Effector memory CD4-positive, alpha-beta T cell (primary cell): Measurements from ENCODE around the gene CLOCK.

Experiments used
- DNase-seq, 3 donors: peaks; one replicate each; pipeline ENCODE4 v3.0.0-alpha.2; 2020
- H3K27ac ChIP-seq: 2 replicates; pipeline ENCODE4 v1.7.0; 2013; ENCODE audit warnings: mild to moderate bottlenecking, low read length, moderate library complexity; ENCODE audit not compliant: insufficient read depth, poor library complexity, severe bottlenecking
- H3K27me3 ChIP-seq: replicated peaks from 2 replicates; pipeline ENCODE4 v1.7.0; 2013; ENCODE audit warnings: mild to moderate bottlenecking, low read length; ENCODE audit not compliant: insufficient read depth, control insufficient read depth, poor library complexity, severe bottlenecking
- H3K36me3 ChIP-seq: 2 replicates; pipeline ENCODE4 v1.7.0; 2013; ENCODE audit warnings: mild to moderate bottlenecking, low read length, moderate library complexity; ENCODE audit not compliant: control insufficient read depth, insufficient read depth
- H3K4me1 ChIP-seq: 2 replicates; pipeline ENCODE4 v1.7.0; 2013; ENCODE audit warnings: low read length, mild to moderate bottlenecking; ENCODE audit not compliant: control insufficient read depth, insufficient read depth, poor library complexity, severe bottlenecking
- H3K4me3 ChIP-seq: 2 replicates; pipeline ENCODE4 v1.7.0; 2013; ENCODE audit warnings: low read length, low read depth, mild to moderate bottlenecking; ENCODE audit not compliant: insufficient read depth, poor library complexity, severe bottlenecking
- H3K9me3 ChIP-seq: 2 replicates; pipeline ENCODE4 v1.7.0; 2013; ENCODE audit warnings: mild to moderate bottlenecking, low read length, moderate library complexity; ENCODE audit not compliant: control insufficient read depth

CLOCK gene

DNA sequence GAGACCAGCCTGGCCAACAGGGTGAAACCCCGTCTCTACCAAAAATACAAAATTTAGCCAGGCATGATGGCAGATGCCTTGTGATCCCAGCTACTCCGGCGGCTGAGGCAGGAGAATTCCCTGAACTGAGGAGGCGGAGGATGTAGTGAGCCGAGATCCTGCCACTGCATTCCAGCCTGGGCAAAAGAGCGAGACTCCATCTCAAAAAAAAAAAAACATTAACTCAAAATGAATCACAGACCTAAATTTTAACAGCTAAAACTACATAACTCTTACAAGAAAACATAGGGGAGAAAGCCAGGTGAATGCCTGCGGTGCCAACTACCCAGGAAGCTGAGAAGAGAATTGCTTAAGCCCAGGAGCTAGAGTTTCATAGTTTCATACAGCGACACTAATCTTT lies 96.1 kb downstream of the CLOCK start:
- Histone ChIP-seq H3K4me3 (no peak overlapping the region), H3K27me3 (no peaks in the 10 kb centered on the region), H3K4me1 (no peaks in the 10 kb centered on the region), H3K9me3 (no peaks in the 10 kb centered on the region), H3K36me3 (peaks cover 24% of the 10 kb centered on the region), H3K27ac (no peak overlapping the region)
- no peak for DNase-seq

DNA sequence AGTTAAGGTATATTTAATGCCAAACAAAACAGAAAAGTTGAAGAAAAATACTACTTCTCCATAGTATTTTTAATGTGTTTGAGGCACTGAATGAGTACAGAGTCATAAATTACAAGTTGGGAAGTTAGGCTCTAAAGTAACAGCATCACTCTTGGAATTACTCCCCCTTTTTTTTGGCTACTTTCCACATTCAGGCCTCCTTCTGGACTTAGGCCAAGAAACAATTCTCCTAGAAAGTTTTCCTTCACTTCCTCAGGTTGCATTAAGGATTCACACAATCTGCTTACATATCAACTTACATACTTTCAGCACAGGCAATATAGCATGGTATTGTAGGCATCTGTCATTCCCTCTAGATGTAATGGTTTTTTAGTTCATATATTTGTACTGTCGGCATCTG lies 98.9 kb downstream of the CLOCK start:
- Histone ChIP-seq H3K36me3 (peaks cover 21% of the 10 kb centered on the region), H3K27ac (no peak overlapping the region), H3K27me3 (no peaks in the 10 kb centered on the region), H3K4me3 (no peak overlapping the region), H3K9me3 (no peaks in the 10 kb centered on the region), H3K4me1 (no peaks in the 10 kb centered on the region)
- no peak for DNase-seq

DNA sequence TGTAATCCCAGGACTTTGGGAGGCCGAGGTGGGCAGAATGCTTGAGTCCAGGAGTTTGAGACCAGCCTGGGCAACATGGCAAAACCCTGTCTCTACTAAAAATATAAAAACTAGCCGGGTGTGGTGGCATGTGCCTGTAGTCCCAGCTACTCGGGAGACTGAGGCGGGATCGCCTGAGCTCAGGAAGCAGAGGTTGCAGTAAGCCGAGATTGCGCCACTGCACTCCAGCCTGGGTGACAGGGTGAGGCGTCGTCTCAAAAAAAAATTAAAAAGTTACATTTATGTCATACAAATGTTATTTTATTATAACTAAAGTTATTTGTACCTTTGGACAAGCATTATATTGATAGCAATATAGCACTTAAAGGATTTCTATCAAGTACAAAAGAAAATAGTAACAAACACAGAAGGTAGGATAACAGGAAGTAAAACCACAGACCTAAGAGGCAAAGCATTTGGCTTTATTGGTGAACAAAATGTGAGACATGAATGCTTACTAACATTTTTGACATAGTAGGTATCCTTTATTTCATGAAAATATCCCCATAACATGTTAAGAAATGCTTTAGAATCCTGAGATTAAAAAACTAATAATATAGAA lies 99.5 kb downstream of the CLOCK start:
- Histone ChIP-seq H3K9me3 (no peaks in the 10 kb centered on the region), H3K4me3 (no peak overlapping the region), H3K27me3 (no peaks in the 10 kb centered on the region), H3K4me1 (no peaks in the 10 kb centered on the region), H3K36me3 (peaks cover 21% of the 10 kb centered on the region), H3K27ac (no peak overlapping the region)
- DNase-seq: no peak

DNA sequence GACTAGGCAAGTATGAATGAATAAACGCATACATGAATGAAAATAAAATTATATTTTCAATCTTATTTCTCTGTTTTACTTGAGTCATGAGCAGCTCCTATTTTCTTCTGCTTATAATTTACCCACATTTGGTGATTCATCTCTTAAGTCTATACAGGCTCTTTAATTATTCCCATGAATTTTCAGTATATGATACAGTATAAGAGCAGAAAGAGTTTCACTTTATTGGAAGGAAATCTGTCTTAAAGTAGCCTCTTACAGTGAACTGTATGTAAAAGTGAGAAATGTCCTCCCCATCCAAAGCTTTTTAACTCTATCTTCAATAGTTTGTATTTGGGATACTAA lies 100.2 kb downstream of the CLOCK start:
- Histone ChIP-seq H3K9me3 (no peaks in the 10 kb centered on the region), H3K27me3 (no peaks in the 10 kb centered on the region), H3K36me3 (peaks cover 21% of the 10 kb centered on the region), H3K4me1 (no peaks in the 10 kb centered on the region), H3K4me3 (no peak overlapping the region), H3K27ac (no peak overlapping the region)
- DNase-seq: no peak

DNA sequence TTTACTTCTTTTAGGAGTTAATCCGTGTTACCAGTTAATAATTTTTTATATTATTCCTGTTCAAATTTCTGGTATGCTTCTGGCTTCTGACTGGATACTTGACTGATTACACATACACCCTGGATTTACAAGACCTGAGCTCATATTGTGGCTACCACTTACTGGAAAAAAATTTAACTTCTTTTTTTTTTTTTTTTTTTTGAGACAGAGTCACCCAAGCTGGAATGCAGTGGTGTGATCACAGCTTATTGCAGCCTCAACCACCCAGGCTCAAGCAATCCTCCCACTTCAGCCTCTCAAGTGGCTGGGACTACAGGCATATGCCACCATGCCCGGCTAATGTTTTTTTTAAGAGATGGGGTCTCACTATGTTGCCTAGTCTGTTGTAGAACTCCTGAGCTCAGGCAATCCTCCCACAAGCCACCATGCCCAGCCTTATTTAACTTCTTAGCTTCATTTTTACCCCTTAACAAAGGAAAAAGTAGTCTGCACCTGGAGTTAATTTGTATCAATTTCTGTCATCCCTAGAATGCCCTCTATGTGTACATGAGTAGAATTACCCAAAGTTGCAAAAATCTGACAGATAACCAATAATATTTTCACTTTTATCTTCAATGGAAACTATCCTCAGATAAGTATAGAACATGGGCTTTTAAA lies 100.7 kb downstream of the CLOCK start:
- no peaks in the 10 kb centered on the region for H3K27me3 ChIP-seq
- DNase-seq: no peak
- H3K27ac ChIP-seq: no peak overlapping the region
- H3K36me3 ChIP-seq: peaks cover 18% of the 10 kb centered on the region
- H3K9me3 ChIP-seq: no peaks in the 10 kb centered on the region
- no peaks in the 10 kb centered on the region for H3K4me1 ChIP-seq
- no peak overlapping the region for H3K4me3 ChIP-seq

DNA sequence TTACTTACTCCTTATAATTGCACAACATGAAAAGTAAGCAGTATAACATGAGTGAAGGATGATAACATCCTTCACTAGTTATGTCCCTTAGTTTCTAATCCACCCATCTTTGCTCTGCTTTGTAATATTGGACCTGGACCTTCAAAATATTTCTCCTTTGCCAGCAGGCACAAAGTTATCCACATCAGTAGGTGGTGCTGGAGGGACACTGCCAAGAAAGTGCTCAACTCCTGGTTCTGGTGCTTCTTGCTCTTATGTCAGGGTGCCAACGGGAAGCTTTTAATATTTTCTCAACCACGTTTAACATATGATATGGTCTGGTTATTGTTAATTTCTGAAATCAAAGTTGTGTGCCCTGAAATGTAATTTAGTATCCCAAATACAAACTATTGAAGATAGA lies 101.9 kb downstream of the CLOCK start:
- no peak for DNase-seq
- Histone ChIP-seq H3K4me3 (no peak overlapping the region), H3K9me3 (no peaks in the 10 kb centered on the region), H3K27me3 (no peaks in the 10 kb centered on the region), H3K4me1 (no peaks in the 10 kb centered on the region), H3K27ac (no peak overlapping the region), H3K36me3 (peaks cover 12% of the 10 kb centered on the region)

DNA sequence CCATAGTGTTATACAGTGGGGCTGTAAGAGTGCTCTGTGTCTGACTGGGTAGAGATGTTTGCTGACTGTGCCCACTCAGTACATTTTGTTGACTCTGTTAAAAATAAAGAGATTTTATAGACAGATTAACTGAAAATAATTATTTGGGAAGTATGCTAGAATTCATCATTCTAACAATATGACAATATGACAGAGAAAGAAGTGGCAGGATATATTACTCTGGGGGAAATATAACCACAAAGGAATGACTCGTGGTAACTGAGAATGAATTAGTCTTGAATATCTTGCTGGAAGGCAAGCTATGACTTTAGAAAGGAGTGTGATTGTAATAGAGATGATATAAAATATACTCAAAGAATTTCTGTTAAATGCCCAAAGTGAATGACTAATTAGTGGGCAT lies 104.2 kb downstream of the CLOCK start:
- no peak overlapping the region for H3K27ac ChIP-seq
- no peaks in the 10 kb centered on the region for H3K4me1 ChIP-seq
- H3K9me3 ChIP-seq: no peaks in the 10 kb centered on the region
- peaks cover 10% of the 10 kb centered on the region for H3K36me3 ChIP-seq
- no peak overlapping the region for H3K4me3 ChIP-seq
- no peak for DNase-seq
- H3K27me3 ChIP-seq: no peaks in the 10 kb centered on the region

DNA sequence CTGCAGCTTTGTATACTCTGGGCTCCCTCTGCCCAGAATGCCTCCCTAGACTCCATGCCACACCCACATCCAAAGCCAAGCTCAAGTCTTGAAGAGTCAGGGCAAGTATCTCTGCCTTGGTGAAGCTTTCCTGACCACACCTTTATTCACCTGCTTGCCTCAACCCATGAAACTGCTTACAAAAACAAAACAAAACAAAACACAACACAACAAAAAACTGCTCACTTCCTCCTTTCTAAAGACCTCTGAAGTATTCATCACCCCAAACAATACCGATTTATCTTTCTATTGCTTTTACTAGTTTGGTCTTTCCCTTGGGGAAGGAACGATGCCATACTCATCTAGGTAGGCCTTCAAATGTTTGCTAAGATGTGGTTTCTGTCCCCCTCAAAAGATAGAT lies 105.9 kb downstream of the CLOCK start:
- H3K4me3 ChIP-seq: no peak overlapping the region
- peaks cover 10% of the 10 kb centered on the region for H3K36me3 ChIP-seq
- no peaks in the 10 kb centered on the region for H3K27me3 ChIP-seq
- no peak overlapping the region for H3K27ac ChIP-seq
- no peaks in the 10 kb centered on the region for H3K9me3 ChIP-seq
- no peak for DNase-seq
- peaks cover under 1% of the 10 kb centered on the region for H3K4me1 ChIP-seq

DNA sequence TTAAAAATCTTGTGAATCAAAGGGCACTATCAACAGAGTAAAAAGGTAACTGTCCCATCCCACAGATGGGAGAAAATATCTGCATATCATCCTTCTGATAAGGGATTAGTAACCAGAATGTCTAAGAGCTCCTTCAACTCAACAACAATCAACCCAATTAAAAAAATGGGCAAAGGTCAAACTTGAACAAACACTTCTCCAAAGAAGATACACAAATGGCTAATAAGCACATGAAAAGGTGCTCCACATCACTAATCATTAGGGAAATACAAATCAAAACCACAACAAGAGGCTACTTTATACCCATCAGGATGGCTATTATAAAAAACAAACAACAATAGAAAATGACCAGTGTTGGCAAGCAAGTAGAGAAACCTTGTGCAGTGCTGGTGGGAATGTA lies 107.7 kb downstream of the CLOCK start:
- DNase-seq: no peak
- Histone ChIP-seq H3K4me1 (peaks cover 5% of the 10 kb centered on the region), H3K36me3 (peaks cover 19% of the 10 kb centered on the region), H3K9me3 (no peaks in the 10 kb centered on the region), H3K27me3 (no peaks in the 10 kb centered on the region), H3K27ac (no peak overlapping the region), H3K4me3 (no peak overlapping the region)

DNA sequence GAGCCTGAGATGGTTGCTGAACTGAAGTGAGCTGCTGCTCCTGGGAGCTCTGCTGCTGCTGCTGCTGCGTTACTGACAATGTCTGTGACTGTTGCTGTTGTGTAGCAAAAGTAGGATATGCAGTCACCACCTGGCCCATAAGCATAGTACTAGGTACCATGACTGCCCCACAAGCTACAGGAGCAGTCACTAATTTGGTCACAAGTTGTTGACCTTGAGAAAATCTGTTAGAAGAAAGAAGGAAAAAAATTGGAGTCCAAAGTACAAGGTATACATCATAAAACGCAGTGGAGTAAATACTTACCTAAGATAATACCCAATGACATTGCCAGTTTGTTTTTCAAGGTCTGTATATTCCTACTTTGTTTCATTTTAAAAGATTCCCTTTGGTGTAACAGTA lies 108.4 kb downstream of the CLOCK start:
- Histone ChIP-seq H3K4me1 (peaks cover 5% of the 10 kb centered on the region), H3K27ac (no peak overlapping the region), H3K36me3 (peaks cover 22% of the 10 kb centered on the region), H3K27me3 (no peaks in the 10 kb centered on the region), H3K4me3 (no peak overlapping the region), H3K9me3 (no peaks in the 10 kb centered on the region)
- no peak for DNase-seq
